HG03196 (cell line): ENCODE results near the gene UST.
"Not testable (repeated sequence)": the region's sequence is repeated elsewhere in the genome, so short reads cannot be mapped to it uniquely, and the experiment has no call there.

ENCODE experiments used
- ATAC-seq: cut with Tn5 transposase; IDR thresholded peaks from one replicate; pipeline ENCODE4 v1.9.1; 2021; ENCODE audit not compliant: unreplicated experiment

UST gene

GRCh38 chr6:148831064-148831463 lies 84.2 kb downstream of the UST start:
- ATAC-seq: no peak

- ATAC-seq: no peak
Measured at GRCh38 chr6:148831531-148831930, 84.7 kb downstream of the UST start.

- ATAC-seq: no peak
Measured at GRCh38 chr6:148835920-148836441, 89.2 kb downstream of the UST start.

GRCh38 chr6:148836751-148837150 lies 89.9 kb downstream of the UST start:
- no peak for ATAC-seq

- ATAC-seq: no peak
Measured at GRCh38 chr6:148837941-148838340, 91.1 kb downstream of the UST start.

- no peak for ATAC-seq
Measured at GRCh38 chr6:148839044-148839443, 92.2 kb downstream of the UST start.

- ATAC-seq: no peak
Measured at GRCh38 chr6:148840256-148840655, 93.4 kb downstream of the UST start.

GRCh38 chr6:148842296-148843019 lies 95.6 kb downstream of the UST start:
- ATAC-seq: no peak

GRCh38 chr6:148845464-148845863 lies 98.6 kb downstream of the UST start:
- ATAC-seq: no peak

GRCh38 chr6:148846778-148847761 lies 100.2 kb downstream of the UST start:
- ATAC-seq: no peak

- ATAC-seq: no peak
Measured at GRCh38 chr6:148848915-148849314, 102.1 kb downstream of the UST start.

GRCh38 chr6:148849449-148849848 lies 102.6 kb downstream of the UST start:
- ATAC-seq: not testable (repeated sequence)

GRCh38 chr6:148850964-148851363 lies 104.1 kb downstream of the UST start:
- no peak for ATAC-seq

GRCh38 chr6:148851683-148852556 lies 105.1 kb downstream of the UST start:
- no peak for ATAC-seq

- ATAC-seq: no peak
Measured at GRCh38 chr6:148852688-148853087, 105.9 kb downstream of the UST start.

GRCh38 chr6:148853113-148853512 lies 106.3 kb downstream of the UST start:
- not testable (repeated sequence) for ATAC-seq

- ATAC-seq: no peak
Measured at GRCh38 chr6:148854096-148854495, 107.3 kb downstream of the UST start.

- ATAC-seq: no peak
Measured at GRCh38 chr6:148854992-148855391, 108.2 kb downstream of the UST start.

- ATAC-seq: no peak
Measured at GRCh38 chr6:148855744-148856143, 108.9 kb downstream of the UST start.

- ATAC-seq: no peak
Measured at GRCh38 chr6:148857798-148858390, 111.1 kb downstream of the UST start.
